ENCODE results near the gene C2CD5. TPM values are rescaled to one million over a fixed set of nuclear protein-coding genes. Genes with fewer than 3 reads are reported as not detected.

The C2CD5 gene
- total and polyA plus RNA-seq, 2 donors (not counting 1 experiment from before 2014, with no cell fraction given) = 26.6 to 37.7 TPM

DNA sequence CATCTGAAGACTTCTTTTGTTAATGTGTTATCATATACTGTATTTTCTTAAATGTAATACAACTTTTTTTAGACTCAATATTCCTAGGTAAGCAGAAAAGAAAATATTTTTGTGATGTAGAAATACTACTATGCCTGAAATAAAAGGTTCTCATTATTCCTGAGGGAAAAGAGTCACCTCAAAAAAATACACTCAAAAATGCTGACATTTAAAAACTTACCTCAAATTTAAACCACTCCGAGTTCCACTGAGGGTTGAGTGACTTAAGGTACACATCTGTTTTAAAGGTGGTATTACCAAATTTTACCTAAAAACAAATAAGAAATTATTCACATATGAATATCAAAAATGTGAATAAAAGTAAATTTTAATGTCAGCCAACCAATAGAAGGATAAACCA is 9.3 kb downstream of the C2CD5 start:
- Histone ChIP-seq H4K20me1 (ENCODE audit: control insufficient read depth, extremely low read depth, insufficient read depth, low read length) (no peaks in the 10 kb centered on the region), H3K27ac (ENCODE audit: insufficient read depth, low read length) (no peak overlapping the region), H3K36me3 (ENCODE audit: control insufficient read depth, insufficient read depth, low read length) (peaks cover 1% of the 10 kb centered on the region), H3K27me3 (ENCODE audit: control insufficient read depth, insufficient read depth, low read length) (no peaks in the 10 kb centered on the region), H3K9me3 (ENCODE audit: control insufficient read depth, insufficient read depth, low read depth, low read length) (no peaks in the 10 kb centered on the region), H3K9ac (ENCODE audit: insufficient read depth, low read length) (no peak overlapping the region), H3K4me2 (ENCODE audit: extremely low read depth, insufficient read depth, low read length) (no peak overlapping the region), H3K4me1 (ENCODE audit: control insufficient read depth, extremely low read depth, insufficient read depth, low read length) (no peaks in the 10 kb centered on the region), H3K79me2 (ENCODE audit: control insufficient read depth, insufficient read depth, low read length) (no peaks in the 10 kb centered on the region), H2AFZ (ENCODE audit: low read length) (no peak overlapping the region), H3K4me3 (replicated peaks in 1 of 4; ENCODE audit: control extremely low read depth in 1 of 4, insufficient read depth in 1 of 4, low read depth in 3 of 4, low read length in 4 of 4) (no peak overlapping the region)
- TF ChIP-seq EZH2 (IDR thresholded peaks at IDR 0.05; ENCODE audit: low read length, missing control alignments) = no peak
- TF ChIP-seq, protein P1, sequence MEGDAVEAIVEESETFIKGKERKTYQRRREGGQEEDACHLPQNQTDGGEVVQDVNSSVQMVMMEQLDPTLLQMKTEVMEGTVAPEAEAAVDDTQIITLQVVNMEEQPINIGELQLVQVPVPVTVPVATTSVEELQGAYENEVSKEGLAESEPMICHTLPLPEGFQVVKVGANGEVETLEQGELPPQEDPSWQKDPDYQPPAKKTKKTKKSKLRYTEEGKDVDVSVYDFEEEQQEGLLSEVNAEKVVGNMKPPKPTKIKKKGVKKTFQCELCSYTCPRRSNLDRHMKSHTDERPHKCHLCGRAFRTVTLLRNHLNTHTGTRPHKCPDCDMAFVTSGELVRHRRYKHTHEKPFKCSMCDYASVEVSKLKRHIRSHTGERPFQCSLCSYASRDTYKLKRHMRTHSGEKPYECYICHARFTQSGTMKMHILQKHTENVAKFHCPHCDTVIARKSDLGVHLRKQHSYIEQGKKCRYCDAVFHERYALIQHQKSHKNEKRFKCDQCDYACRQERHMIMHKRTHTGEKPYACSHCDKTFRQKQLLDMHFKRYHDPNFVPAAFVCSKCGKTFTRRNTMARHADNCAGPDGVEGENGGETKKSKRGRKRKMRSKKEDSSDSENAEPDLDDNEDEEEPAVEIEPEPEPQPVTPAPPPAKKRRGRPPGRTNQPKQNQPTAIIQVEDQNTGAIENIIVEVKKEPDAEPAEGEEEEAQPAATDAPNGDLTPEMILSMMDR (conservative IDR thresholded peaks at IDR 0.05 in 1 of 2, IDR thresholded peaks at IDR 0.05 in 1 of 2; ENCODE audit: low read depth in 1 of 2, low read length in 2 of 2) = no peak
- no peak for DNase-seq (ENCODE audit: low read depth in 2 of 2)

DNA sequence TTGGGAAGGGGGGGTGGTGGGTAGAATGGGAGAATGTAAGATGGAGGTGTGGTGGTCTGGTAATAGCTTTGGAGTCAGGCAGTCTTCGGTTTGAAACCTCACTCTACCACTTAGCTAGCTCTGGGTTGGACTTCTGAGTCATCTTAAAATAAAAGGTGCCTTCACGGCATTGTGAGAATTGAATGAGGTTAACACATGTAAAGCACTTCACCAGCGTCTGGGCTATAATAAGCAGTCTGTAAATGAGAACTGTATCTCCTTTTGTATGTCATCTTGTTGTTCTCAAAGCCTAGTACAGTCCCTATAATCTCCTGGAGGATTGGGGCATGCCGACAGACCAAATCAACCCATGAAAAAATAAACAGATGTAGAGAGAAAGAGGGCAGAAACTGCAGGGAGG is 11.2 kb downstream of the C2CD5 start:
- Histone ChIP-seq H3K9me3 (ENCODE audit: control insufficient read depth, insufficient read depth, low read depth, low read length) (no peaks in the 10 kb centered on the region), H4K20me1 (ENCODE audit: control insufficient read depth, extremely low read depth, insufficient read depth, low read length) (no peaks in the 10 kb centered on the region), H3K9ac (ENCODE audit: insufficient read depth, low read length) (no peak overlapping the region), H3K4me1 (ENCODE audit: control insufficient read depth, extremely low read depth, insufficient read depth, low read length) (peaks cover 6% of the 10 kb centered on the region), H3K27ac (ENCODE audit: insufficient read depth, low read length) (no peak overlapping the region), H3K27me3 (ENCODE audit: control insufficient read depth, insufficient read depth, low read length) (no peaks in the 10 kb centered on the region), H3K79me2 (ENCODE audit: control insufficient read depth, insufficient read depth, low read length) (no peaks in the 10 kb centered on the region), H3K4me2 (ENCODE audit: extremely low read depth, insufficient read depth, low read length) (no peak overlapping the region), H2AFZ (ENCODE audit: low read length) (no peak overlapping the region), H3K4me3 (replicated peaks in 1 of 4; ENCODE audit: control extremely low read depth in 1 of 4, insufficient read depth in 1 of 4, low read depth in 3 of 4, low read length in 4 of 4) (no peak overlapping the region), H3K36me3 (ENCODE audit: control insufficient read depth, insufficient read depth, low read length) (peaks cover 1% of the 10 kb centered on the region)
- no peak for DNase-seq (ENCODE audit: low read depth in 2 of 2)
- TF ChIP-seq, protein P1 (conservative IDR thresholded peaks at IDR 0.05 in 1 of 2, IDR thresholded peaks at IDR 0.05 in 1 of 2; ENCODE audit: low read depth in 1 of 2, low read length in 2 of 2) = no peak
- no peak for TF ChIP-seq EZH2 (IDR thresholded peaks at IDR 0.05; ENCODE audit: low read length, missing control alignments)

DNA sequence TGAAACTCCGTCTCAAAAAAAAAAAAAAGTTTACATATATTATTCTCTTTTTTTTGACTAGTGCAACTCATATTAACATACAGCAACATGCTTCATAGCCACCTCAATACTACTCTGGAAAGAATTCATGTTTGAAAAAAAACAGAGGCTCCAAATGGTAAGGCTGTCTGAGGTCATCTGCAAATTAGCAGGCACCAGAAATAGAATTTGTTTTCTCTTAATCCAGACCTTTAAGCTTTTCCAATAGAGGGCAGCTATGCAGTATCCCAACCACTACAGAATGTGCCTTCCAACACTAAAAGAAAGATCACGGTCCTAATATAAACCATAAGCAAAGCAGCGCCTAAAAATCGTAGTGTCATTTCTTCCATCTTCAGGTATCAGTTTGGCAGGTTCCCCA is 12.0 kb downstream of the C2CD5 start:
- H3K36me3 ChIP-seq (ENCODE audit: control insufficient read depth, insufficient read depth, low read length) = peaks cover 1% of the 10 kb centered on the region
- TF ChIP-seq EZH2 (IDR thresholded peaks at IDR 0.05; ENCODE audit: low read length, missing control alignments) = no peak
- TF ChIP-seq, protein P1 (conservative IDR thresholded peaks at IDR 0.05 in 1 of 2, IDR thresholded peaks at IDR 0.05 in 1 of 2; ENCODE audit: low read depth in 1 of 2, low read length in 2 of 2) = no peak
- no peak overlapping the region for H3K4me2 ChIP-seq (ENCODE audit: extremely low read depth, insufficient read depth, low read length)
- H3K9me3 ChIP-seq (ENCODE audit: control insufficient read depth, insufficient read depth, low read depth, low read length) = no peaks in the 10 kb centered on the region
- no peak overlapping the region for H2AFZ ChIP-seq (ENCODE audit: low read length)
- no peaks in the 10 kb centered on the region for H4K20me1 ChIP-seq (ENCODE audit: control insufficient read depth, extremely low read depth, insufficient read depth, low read length)
- DNase-seq (ENCODE audit: low read depth in 2 of 2) = no peak
- no peak overlapping the region for H3K9ac ChIP-seq (ENCODE audit: insufficient read depth, low read length)
- H3K27ac ChIP-seq (ENCODE audit: insufficient read depth, low read length) = no peak overlapping the region
- peaks cover 8% of the 10 kb centered on the region for H3K4me1 ChIP-seq (ENCODE audit: control insufficient read depth, extremely low read depth, insufficient read depth, low read length)
- no peaks in the 10 kb centered on the region for H3K79me2 ChIP-seq (ENCODE audit: control insufficient read depth, insufficient read depth, low read length)
- no peaks in the 10 kb centered on the region for H3K27me3 ChIP-seq (ENCODE audit: control insufficient read depth, insufficient read depth, low read length)
- no peak overlapping the region for H3K4me3 ChIP-seq (replicated peaks in 1 of 4; ENCODE audit: control extremely low read depth in 1 of 4, insufficient read depth in 1 of 4, low read depth in 3 of 4, low read length in 4 of 4)
